ENCODE measurements around the gene PRRT2.
"Not testable (repeated sequence)": the region's sequence is repeated elsewhere in the genome, so short reads cannot be mapped to it uniquely, and the experiment has no call there.

PRRT2 gene

GRCh38 chr16:29812754-29813643 lies 1.0 kb downstream of the PRRT2 start:
- DNase-seq = no peak

- DNase-seq = no peak
Measured at GRCh38 chr16:29813644-29814562, 1.9 kb downstream of the PRRT2 start.

GRCh38 chr16:29814592-29814991 lies 2.6 kb downstream of the PRRT2 start:
- DNase-seq = no peak

- no peak for DNase-seq
Measured at GRCh38 chr16:29815032-29815721, 3.2 kb downstream of the PRRT2 start.

GRCh38 chr16:29815793-29816693 lies 4.0 kb downstream of the PRRT2 start, which contains the start of gene PAGR1:
TSS of gene PAGR1 (plus strand) at chr16:29816152. CDS start at chr16:29816526, 374 bp downstream.
- peak; percentile 99 for DNase-seq

- DNase-seq = peak; percentile 55
Measured at GRCh38 chr16:29816694-29817441, 4.9 kb downstream of the PRRT2 start.

GRCh38 chr16:29818082-29818481 lies 6.1 kb downstream of the PRRT2 start:
- no peak for DNase-seq

- DNase-seq = no peak
Measured at GRCh38 chr16:29819506-29819905, 7.5 kb downstream of the PRRT2 start.

- DNase-seq = peak; percentile 72
Measured at GRCh38 chr16:29820271-29820701, 8.3 kb downstream of the PRRT2 start, which contains the start of gene MVP. TSS of gene MVP (plus strand) at chr16:29820462. CDS start at chr16:29830550, 10,088 bp downstream.

GRCh38 chr16:29820730-29821642 lies 9.0 kb downstream of the PRRT2 start:
- no peak for DNase-seq

- peak; percentile 91 for DNase-seq
Measured at GRCh38 chr16:29821643-29822115, 9.7 kb downstream of the PRRT2 start.

- DNase-seq = peak; percentile 81
Measured at GRCh38 chr16:29824589-29825144, 12.7 kb downstream of the PRRT2 start.

- DNase-seq = peak; percentile 84
Measured at GRCh38 chr16:29825145-29826044, 13.4 kb downstream of the PRRT2 start.

- DNase-seq = no peak
Measured at GRCh38 chr16:29826342-29826695, 14.3 kb downstream of the PRRT2 start.

GRCh38 chr16:29830774-29831173 lies 18.8 kb downstream of the PRRT2 start:
- no peak for DNase-seq

- DNase-seq = no peak
Measured at GRCh38 chr16:29831490-29831889, 19.5 kb downstream of the PRRT2 start.

- not testable (repeated sequence) for DNase-seq
Measured at GRCh38 chr16:29833219-29833618, 21.2 kb downstream of the PRRT2 start.

GRCh38 chr16:29834079-29834478 lies 22.1 kb downstream of the PRRT2 start:
- no peak for DNase-seq
